ENCODE data around the gene GPR161. TPM values are rescaled to one million over a fixed set of nuclear protein-coding genes. Genes with fewer than 3 reads are reported as not detected.
"Not testable (repeated sequence)": the region's sequence is repeated elsewhere in the genome, so short reads cannot be mapped to it uniquely, and the experiment has no call there.

GPR161 gene, protein sequence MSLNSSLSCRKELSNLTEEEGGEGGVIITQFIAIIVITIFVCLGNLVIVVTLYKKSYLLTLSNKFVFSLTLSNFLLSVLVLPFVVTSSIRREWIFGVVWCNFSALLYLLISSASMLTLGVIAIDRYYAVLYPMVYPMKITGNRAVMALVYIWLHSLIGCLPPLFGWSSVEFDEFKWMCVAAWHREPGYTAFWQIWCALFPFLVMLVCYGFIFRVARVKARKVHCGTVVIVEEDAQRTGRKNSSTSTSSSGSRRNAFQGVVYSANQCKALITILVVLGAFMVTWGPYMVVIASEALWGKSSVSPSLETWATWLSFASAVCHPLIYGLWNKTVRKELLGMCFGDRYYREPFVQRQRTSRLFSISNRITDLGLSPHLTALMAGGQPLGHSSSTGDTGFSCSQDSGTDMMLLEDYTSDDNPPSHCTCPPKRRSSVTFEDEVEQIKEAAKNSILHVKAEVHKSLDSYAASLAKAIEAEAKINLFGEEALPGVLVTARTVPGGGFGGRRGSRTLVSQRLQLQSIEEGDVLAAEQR
- total RNA-seq: under 1 TPM; 0.65 to 0.85 TPM

DNA sequence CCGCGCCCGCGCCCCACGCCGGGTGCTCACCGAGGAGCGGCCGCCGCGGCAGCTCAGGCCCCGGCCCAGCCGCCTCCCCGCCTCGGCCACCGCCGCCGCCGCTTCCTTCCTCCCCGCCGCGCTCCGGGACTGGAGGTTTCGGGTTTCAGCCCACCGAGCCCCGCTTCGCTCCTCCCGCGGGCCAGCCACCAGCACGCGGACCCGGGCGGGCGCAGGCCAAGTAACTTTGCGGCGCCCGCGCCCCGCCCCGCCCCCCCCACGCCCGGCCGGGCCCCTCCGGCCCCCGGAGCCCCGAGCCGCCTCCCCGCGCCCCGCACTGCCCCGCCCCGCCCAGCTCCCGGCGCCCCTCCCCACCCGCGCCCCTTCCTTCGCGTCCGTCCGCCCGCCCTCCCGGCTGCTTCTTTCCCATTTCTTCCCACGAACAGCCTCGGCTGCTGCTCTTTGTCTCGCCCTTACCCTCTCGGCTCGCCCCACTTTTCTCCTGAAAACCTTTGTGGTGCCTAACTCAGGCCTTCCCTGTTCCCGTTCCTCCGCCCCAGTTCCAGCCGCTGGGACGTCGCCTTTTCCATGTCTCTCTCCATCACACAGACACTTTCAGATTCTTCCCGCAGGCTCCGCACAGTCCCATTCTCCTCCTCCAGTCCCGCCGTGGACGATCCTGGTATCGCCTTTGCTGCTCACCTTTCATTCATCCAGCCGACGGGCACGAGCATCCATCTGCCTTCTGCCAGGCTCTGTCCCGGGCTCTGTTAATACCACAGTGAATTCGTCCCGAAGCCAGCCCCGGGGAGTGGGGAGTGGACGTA, at the start of gene GPR161:
Gene GPR161 (minus strand): TSS at position 222 of the 806 bp plus-strand sequence. CDS start 32,080 bp downstream, outside the sequence.
- Mint-ChIP-seq H3K36me3 (ENCODE audit: low read depth) (peaks cover 3% of the 10 kb centered on the region), H3K27me3 (peaks cover 44% of the 10 kb centered on the region), H3K27ac (no peak within 1 kb of the TSS), H3K9me3 (no peaks in the 10 kb centered on the region), H3K4me3 (peak within 1 kb of the TSS; percentile 75), H3K4me1 (peaks cover 15% of the 10 kb centered on the region)
- DNase-seq: peak; percentile 36
- CTCF ChIA-PET: interaction anchor here (2.9 kb wide), 1 partner anchor 9 kb away, joined by 9 read pairs; no protein-coding TSS in a partner anchor
- POLR2A ChIA-PET: no interaction called here

DNA sequence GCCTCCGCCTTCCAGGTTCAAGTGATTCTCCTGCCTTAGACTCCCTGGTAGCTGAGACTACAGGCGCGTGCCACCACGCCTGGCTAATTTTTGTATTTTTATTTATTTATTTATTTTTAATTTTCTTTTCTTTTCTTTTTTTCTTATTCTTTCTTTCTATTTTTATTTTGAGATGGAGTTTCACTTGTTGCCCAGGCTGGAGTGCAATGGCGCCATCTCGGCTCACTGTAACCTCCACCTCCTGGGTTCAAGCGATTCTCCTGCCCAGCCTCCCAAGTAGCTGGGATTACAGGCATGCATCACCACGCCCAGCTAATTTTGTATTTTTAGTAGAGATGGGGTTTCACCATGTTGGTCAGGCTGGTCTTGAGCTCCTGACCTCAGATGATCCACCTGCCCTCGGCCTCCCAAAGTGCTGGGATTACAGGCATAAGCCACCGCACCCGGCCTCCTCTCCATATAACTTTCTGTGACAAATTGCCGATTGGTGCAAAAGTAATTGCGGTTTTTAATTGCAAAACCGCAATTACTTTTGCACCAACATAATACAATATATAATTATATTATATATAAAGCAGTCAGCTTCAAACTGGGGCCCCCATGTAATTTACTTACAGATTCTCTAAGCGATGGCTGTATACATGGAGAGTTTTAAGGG, 44.5 kb upstream of the GPR161 start:
- H3K9me3 Mint-ChIP-seq, DNase-seq, H3K27me3 Mint-ChIP-seq, POLR2A ChIA-PET, H3K27ac Mint-ChIP-seq, H3K4me3 Mint-ChIP-seq: not testable (repeated sequence)
- Mint-ChIP-seq H3K36me3 (ENCODE audit: low read depth) (peaks cover 18% of the 10 kb centered on the region), H3K4me1 (peaks cover 15% of the 10 kb centered on the region)
- CTCF ChIA-PET: interaction anchor here (2.9 kb wide), 1 partner anchor 54 kb away, joined by 10 read pairs; no protein-coding TSS in a partner anchor

DNA sequence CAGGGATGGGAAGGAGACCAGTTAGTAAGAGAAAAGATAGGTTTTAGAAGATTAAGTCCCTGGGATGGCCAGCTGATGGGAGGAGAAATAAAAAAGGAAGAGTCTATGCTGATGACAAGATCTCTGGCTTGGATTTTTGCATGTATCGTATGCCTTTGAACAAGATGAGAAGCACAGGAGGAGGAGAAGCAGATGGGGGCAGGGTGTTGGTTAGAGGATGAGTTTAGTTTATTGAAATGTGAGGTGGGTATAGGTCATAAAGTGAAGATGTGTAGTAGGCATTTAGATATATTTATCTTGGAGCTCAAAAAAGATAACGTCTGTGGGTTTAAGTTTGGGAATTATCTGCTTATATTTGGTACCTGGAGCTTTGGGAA, 43.4 kb upstream of the GPR161 start:
- Mint-ChIP-seq H3K4me3 (no peak overlapping the region), H3K27ac (no peak overlapping the region), H3K36me3 (ENCODE audit: low read depth) (peaks cover 12% of the 10 kb centered on the region), H3K9me3 (no peaks in the 10 kb centered on the region), H3K4me1 (peaks cover 15% of the 10 kb centered on the region), H3K27me3 (no peaks in the 10 kb centered on the region)
- no peak for DNase-seq
- CTCF ChIA-PET: interaction anchor here (0.7 to 2.9 kb wide), 2 partner anchors 9 to 55 kb away, joined by 4 to 10 read pairs; no protein-coding TSS in a partner anchor
- POLR2A ChIA-PET: interaction anchor here (0.7 to 2.5 kb wide), 5 partner anchors 46 to 1615 kb away, joined by 3 to 30 read pairs (median 4); partner anchors contain the start of genes METTL18 and SFT2D2

DNA sequence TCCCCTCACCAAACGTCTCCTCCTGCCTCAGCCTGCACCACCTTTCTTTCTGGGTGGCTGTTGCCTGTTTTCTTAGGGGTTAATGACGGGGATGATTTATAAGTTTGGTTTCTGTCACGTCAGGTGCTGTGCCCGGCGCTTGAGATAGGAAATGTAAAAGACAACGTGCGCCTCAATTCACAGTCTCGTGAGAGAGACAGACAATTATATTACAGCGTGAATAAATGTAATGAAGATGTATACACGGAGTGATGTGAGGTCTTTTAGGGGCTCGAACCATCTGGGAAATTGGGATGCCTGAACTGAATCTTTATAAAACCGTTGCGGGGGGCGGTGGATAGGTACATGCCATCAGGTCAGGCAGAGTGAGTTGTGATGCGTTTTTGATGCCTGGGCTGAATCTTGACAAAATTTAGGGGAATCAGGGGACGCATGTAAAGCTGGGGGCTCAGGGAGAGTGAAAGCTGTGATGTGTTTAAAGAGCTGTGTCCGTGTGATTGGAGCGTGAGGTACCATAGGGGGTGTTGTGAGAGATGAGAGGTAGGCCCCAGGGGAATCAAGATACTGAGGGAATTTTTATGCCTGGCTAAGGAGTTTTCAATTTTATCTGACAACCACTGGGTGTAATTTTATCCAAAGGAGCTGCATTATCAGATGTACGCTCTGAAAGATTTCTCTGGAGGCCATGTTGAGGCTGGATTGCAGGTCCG, 42.9 kb upstream of the GPR161 start:
- peaks cover 15% of the 10 kb centered on the region for H3K4me1 Mint-ChIP-seq
- no peaks in the 10 kb centered on the region for H3K9me3 Mint-ChIP-seq
- CTCF ChIA-PET: interaction anchor here (0.7 to 2.9 kb wide), 3 partner anchors 9 to 55 kb away, joined by 3 to 10 read pairs (median 4); no protein-coding TSS in a partner anchor
- DNase-seq: no peak
- H3K27ac Mint-ChIP-seq: no peak overlapping the region
- H3K27me3 Mint-ChIP-seq: peaks cover 3% of the 10 kb centered on the region
- peaks cover 7% of the 10 kb centered on the region for H3K36me3 Mint-ChIP-seq (ENCODE audit: low read depth)
- H3K4me3 Mint-ChIP-seq: no peak overlapping the region
- POLR2A ChIA-PET: interaction anchor here (0.7 to 2.5 kb wide), 8 partner anchors 47 to 1615 kb away, joined by 3 to 30 read pairs (median 4); partner anchors contain the start of genes DCAF6, METTL18, MPC2 and SFT2D2

DNA sequence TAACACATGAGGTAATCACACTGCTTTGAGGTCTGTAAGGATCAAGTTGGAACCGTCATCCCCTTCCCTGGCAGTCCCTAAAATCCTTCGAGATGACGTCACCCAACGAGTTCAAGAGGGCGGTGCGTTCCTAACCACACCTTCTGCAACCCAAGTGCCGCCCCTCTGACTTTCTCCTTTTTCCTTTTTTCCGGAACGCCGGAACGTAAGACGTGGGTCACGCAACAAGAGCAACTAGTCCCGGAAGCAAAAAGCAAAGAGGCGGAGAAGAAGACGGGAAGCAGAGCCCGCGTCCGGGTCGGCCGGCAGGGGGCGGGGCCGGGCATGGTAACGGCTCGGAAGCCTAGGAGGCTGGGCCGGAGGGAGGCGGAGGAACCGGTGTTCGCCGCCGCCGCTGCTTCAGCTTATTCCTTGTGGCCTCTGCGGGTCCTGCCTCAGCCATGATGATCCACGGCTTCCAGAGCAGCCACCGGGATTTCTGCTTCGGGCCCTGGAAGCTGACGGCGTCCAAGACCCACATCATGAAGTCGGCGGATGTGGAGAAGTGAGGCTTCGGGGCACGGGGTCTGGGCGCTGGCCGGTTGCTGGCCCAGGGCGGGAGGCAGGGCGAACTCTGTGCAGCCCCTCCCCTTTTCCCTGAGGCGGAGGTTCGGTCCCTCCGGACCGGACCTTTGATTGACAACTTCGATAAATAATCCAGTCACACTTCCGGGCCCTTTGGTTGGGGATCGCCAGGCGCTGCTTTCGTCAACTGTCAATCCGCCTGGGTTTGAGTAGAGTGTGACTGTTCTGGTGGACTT, 42.1 kb upstream of the GPR161 start, which contains the start of gene TIPRL:
Gene TIPRL (plus strand): TSS at position 325 of the 800 bp plus-strand sequence. CDS start 116 bp downstream, at position 441.
- peak; percentile 96 for DNase-seq
- H3K4me1 Mint-ChIP-seq: peaks cover 14% of the 10 kb centered on the region
- peaks cover 3% of the 10 kb centered on the region for H3K36me3 Mint-ChIP-seq (ENCODE audit: low read depth)
- H3K27me3 Mint-ChIP-seq: peaks cover 3% of the 10 kb centered on the region
- H3K9me3 Mint-ChIP-seq: no peaks in the 10 kb centered on the region
- ChIA-PET CTCF (interaction anchor here (0.9 to 2.9 kb wide), 3 partner anchors 10 to 56 kb away, joined by 3 to 10 read pairs (median 3); no protein-coding TSS in a partner anchor), POLR2A (interaction anchor here (1.0 to 2.5 kb wide), 4 partner anchors 48 to 243 kb away, joined by 3 to 30 read pairs (median 6); partner anchors contain the start of genes DCAF6, MPC2 and SFT2D2)
- no peak within 1 kb of the TSS for H3K27ac Mint-ChIP-seq
- H3K4me3 Mint-ChIP-seq: no peak within 1 kb of the TSS

DNA sequence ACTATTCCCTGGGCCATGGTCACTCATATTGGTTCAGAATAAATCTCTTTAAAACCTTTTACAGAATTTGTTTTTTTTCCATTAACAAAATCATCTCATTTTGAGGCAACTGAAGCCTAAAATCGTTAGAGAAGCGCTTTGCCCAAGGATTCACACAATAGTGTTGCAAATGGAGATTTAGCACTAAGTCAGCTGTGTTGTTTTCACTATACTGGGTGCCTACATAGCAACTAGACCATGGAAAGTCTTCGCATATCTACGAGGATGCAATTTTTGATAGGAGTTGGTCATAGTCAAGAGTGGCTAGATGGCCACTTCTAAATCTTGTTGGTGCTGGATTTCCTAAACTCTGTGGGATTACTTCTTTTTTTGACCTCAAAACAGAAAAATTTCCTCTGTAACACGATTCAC, 41.5 kb upstream of the GPR161 start:
- no peak overlapping the region for H3K4me3 Mint-ChIP-seq
- H3K27ac Mint-ChIP-seq: no peak overlapping the region
- H3K27me3 Mint-ChIP-seq: peaks cover 5% of the 10 kb centered on the region
- ChIA-PET CTCF (interaction anchor here (0.9 to 2.9 kb wide), 3 partner anchors 10 to 57 kb away, joined by 3 to 10 read pairs (median 3); no protein-coding TSS in a partner anchor), POLR2A (interaction anchor here (1.0 to 2.5 kb wide), 4 partner anchors 48 to 242 kb away, joined by 3 to 30 read pairs (median 6); partner anchors contain the start of genes DCAF6, MPC2 and SFT2D2)
- no peak for DNase-seq
- H3K4me1 Mint-ChIP-seq: peaks cover 11% of the 10 kb centered on the region
- H3K9me3 Mint-ChIP-seq: no peaks in the 10 kb centered on the region
- no peaks in the 10 kb centered on the region for H3K36me3 Mint-ChIP-seq (ENCODE audit: low read depth)

DNA sequence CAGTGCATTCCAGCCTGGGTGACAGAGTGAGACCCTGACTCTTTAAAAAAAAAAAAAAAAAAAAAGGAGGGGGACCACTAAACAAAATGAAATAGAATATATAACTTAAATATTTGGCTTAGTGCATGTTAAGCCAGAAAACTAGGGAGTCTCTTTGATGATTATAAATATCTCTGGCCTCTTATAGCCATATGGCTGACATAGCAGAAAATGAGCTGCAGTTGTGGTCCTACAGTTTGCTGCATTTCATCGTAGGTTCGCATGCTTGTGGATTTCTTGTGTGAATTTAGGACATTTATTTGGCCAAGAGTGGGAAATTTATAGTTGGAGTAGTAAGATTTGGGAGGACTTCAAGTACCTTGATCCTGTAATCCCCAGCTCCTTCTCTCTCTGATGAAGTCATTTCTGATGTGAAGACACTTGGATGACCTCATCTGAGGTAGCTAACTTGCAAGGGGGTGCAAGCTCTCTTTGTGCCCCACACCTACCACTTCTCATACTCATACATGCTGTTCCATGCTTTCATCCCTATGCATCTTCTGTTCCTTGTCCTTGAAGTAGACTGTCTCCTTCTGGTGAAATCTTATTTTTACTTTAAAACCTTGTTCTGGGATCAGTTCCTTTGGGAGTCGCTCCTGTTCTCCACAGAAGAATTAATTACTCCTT, 35.7 kb upstream of the GPR161 start:
- POLR2A ChIA-PET: no interaction called here
- Mint-ChIP-seq H3K9me3 (no peaks in the 10 kb centered on the region), H3K4me1 (no peaks in the 10 kb centered on the region)

DNA sequence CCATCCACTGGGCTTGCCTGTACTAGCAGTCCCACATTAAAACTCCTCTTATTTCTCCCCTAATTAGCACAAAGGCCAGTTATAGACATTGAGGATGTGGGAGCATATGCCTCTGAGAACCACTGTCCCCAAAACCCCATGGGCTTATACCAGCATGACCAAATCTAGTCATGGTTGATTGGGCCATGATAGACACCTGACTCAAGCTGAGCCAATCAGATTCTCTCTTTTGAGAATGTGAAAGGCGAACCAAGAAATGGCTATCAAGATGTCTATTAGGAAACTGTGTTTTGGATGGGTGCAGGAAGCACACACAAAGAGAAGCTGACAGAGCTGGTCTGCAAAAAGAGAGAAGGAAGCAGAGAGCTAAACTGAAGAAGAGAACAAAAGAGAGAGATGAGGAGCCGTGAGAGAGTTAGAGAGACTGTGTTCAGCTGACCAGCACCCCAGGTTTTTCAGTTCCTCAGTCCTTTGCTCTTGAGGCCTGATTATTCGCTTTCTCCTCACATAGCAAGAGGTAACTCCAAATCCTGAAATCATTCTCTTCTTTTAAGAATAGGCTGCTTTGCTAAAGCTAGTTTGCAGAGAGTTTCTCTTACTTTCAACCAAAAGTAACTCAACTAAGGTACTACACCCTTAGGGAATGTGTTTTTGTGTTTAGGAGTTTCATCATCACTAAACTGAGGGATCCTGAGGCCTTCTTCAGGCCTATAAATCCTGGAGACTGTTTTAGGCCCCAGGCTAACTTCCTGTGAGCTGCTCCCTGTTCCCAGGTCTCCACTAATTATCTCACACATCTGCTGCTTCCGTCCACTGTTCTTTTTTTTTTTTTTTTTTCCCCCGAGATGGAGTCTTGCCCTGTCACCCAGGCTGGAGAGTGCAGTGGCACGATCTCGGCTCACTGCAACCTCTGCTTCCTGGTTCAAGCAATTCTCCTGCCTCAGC, 34.1 kb upstream of the GPR161 start:
- Mint-ChIP-seq H3K9me3 (no peaks in the 10 kb centered on the region), H3K4me3 (no peak overlapping the region), H3K4me1 (no peaks in the 10 kb centered on the region), H3K27me3 (peaks cover 7% of the 10 kb centered on the region), H3K27ac (no peak overlapping the region), H3K36me3 (ENCODE audit: low read depth) (no peaks in the 10 kb centered on the region)
- CTCF ChIA-PET: interaction anchor here (0.6 to 0.8 kb wide), 3 partner anchors 89 to 395 kb away, joined by 3 to 4 read pairs (median 4); no protein-coding TSS in a partner anchor
- POLR2A ChIA-PET: no interaction called here
- no peak for DNase-seq

More for the DNA sequence above, 35.7 kb upstream of the GPR161 start:
- Mint-ChIP-seq H3K4me3 (no peak overlapping the region), H3K27me3 (peaks cover 7% of the 10 kb centered on the region), H3K36me3 (ENCODE audit: low read depth) (no peaks in the 10 kb centered on the region), H3K27ac (no peak overlapping the region)
- CTCF ChIA-PET: interaction anchor here (0.9 kb wide), 1 partner anchor 86 kb away, joined by 3 read pairs; no protein-coding TSS in a partner anchor
- no peak for DNase-seq

DNA sequence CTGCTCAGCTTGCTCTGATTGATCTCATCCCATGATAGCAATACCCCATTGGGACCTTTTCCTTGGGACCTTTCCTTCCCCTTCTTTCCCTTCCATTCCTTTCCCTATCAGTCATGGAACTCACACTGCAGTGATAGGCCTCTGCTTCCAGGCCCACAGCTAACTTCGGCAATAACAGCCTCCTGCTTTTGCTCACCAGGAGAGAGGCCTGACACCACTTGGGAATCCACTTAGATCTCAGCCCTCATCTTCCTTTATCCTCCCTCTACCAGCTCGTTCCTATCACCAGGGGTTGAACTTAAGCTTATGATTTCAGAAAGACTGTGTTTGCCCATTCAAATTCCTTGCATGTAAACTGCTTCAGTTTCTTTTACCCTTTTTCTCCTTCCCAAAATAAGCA, 31.1 kb upstream of the GPR161 start:
- Mint-ChIP-seq H3K27ac (no peak overlapping the region), H3K9me3 (no peaks in the 10 kb centered on the region), H3K4me1 (no peaks in the 10 kb centered on the region), H3K27me3 (peaks cover 2% of the 10 kb centered on the region), H3K36me3 (ENCODE audit: low read depth) (no peaks in the 10 kb centered on the region), H3K4me3 (no peak overlapping the region)
- CTCF ChIA-PET: interaction anchor here (0.6 to 1.5 kb wide), 5 partner anchors 10 to 178 kb away, joined by 3 to 5 read pairs (median 3); no protein-coding TSS in a partner anchor
- POLR2A ChIA-PET: interaction anchor here (0.6 kb wide), 1 partner anchor 119 kb away, joined by 3 read pairs; no protein-coding TSS in a partner anchor
- no peak for DNase-seq

DNA sequence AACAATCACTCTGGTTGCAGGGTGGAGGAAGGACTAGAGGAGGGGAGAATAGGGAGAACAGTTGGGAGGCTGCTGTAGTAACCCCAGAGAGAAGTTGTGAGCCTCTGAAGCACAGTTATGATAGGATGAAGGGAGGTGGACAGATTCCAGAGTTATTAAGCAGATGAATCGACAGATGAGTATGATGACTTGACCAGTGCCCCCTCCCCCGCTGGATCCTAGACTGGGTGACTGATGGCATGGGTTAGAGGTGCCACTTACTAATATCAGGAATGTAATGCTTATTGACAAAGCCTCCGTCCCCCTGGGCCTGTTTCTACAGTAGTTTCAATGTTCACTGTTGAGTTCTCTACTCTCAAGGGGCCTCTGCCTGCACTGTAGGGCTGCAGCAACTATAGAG, 28.0 kb upstream of the GPR161 start:
- no peak overlapping the region for H3K27ac Mint-ChIP-seq
- H3K9me3 Mint-ChIP-seq: peaks cover 15% of the 10 kb centered on the region
- peaks cover 9% of the 10 kb centered on the region for H3K27me3 Mint-ChIP-seq
- CTCF ChIA-PET: no interaction called here
- POLR2A ChIA-PET: no interaction called here
- no peak for DNase-seq
- no peak overlapping the region for H3K4me3 Mint-ChIP-seq
- H3K4me1 Mint-ChIP-seq: no peaks in the 10 kb centered on the region
- H3K36me3 Mint-ChIP-seq (ENCODE audit: low read depth): peaks cover 3% of the 10 kb centered on the region

Data from activated CD4-positive, alpha-beta memory T cell treated with anti-CD3 and anti-CD28 coated beads, Interleukin-2, amount 10 ng/mL, durations not matched to agents 7 days and 5 days (primary cell).